GM19351 (cell line): ENCODE measurements around the gene ANKMY1.
A peak's percentile ranks its signal among the peaks of the same experiment; 100 is the strongest.

Experiments used
- ATAC-seq: cut with Tn5 transposase; IDR thresholded peaks from one replicate; pipeline ENCODE4 v1.9.1; 2021; ENCODE audit warnings: mild to moderate bottlenecking, moderate library complexity; ENCODE audit not compliant: unreplicated experiment

ANKMY1 gene

GRCh38 chr2:240579771-240580614 lies 22.2 kb upstream of the ANKMY1 start:
- peak; percentile 55 for ATAC-seq

GRCh38 chr2:240579071-240579762 lies 21.4 kb upstream of the ANKMY1 start:
- ATAC-seq = no peak

GRCh38 chr2:240578488-240578887 lies 20.7 kb upstream of the ANKMY1 start:
- ATAC-seq = no peak

GRCh38 chr2:240578110-240578450 lies 20.3 kb upstream of the ANKMY1 start:
- ATAC-seq = no peak

- no peak for ATAC-seq
Observed at GRCh38 chr2:240577281-240578109, 19.7 kb upstream of the ANKMY1 start.

GRCh38 chr2:240576436-240577205 lies 18.8 kb upstream of the ANKMY1 start:
- ATAC-seq = no peak

- no peak for ATAC-seq
Observed at GRCh38 chr2:240576036-240576435, 18.2 kb upstream of the ANKMY1 start.

GRCh38 chr2:240575101-240575965 lies 17.5 kb upstream of the ANKMY1 start:
- ATAC-seq = no peak

- ATAC-seq = no peak
Observed at GRCh38 chr2:240574386-240575100, 16.8 kb upstream of the ANKMY1 start.

- ATAC-seq = no peak
Observed at GRCh38 chr2:240573516-240574385, 16.0 kb upstream of the ANKMY1 start.

DNA sequence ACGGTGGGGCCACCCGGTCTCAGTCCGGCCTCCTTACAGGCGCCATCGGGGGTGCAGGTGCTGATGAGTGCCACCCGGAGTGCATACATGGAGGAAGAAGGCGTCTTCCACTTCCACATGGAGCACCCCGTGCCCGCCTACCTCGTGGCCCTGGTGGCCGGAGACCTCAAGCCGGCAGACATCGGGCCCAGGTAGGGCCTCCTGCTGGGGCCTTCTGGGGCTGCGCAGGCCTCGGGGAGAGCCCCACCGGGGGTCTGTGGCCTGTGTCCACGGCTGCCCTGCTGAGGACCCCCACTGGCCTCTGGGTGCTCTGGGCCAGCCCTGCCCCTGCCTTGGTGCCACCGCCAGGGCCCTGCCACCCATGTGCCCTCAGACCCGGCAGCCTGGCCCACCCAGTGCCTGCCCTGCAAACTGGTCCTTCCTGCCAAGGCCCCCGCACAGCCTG lies 15.3 kb upstream of the ANKMY1 start:
- ATAC-seq = no peak

- ATAC-seq = no peak
Observed at GRCh38 chr2:240572141-240573031, 14.6 kb upstream of the ANKMY1 start.

GRCh38 chr2:240571314-240571973 lies 13.7 kb upstream of the ANKMY1 start:
- no peak for ATAC-seq

- no peak for ATAC-seq
Observed at GRCh38 chr2:240570531-240571313, 12.9 kb upstream of the ANKMY1 start.

DNA sequence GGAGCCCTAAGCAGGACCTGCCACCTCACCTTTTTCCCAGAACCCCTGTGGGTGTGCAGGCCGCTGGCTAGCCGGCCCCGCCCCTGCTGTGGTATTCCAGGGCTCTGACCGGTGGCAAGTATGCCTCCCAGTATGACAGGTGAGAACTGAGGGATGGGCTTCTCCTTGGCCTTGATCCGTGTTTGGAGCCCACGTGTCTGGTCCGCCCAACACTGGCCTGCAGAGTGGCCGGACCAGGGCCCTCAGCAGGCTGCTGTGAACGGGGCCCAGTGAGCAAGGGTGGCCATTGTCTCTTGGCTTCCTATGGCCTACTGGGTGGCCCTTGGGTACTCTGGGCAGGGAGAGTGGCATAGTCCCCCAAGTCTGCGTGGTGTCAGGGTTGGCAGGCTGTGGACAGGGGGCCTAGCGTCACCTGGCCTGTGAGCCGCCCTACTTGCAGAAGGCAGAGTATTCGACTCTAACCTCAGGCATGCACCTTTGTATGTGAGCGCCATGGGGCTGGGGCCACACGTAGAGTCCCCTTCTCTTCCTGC lies 12.3 kb upstream of the ANKMY1 start:
- ATAC-seq = no peak
